HEK293 (cell line): Measurements from ENCODE around the gene CTCFL.

Experiments
- CTCF ChIA-PET: fragments of 350-600 bp; formaldehyde crosslinking; extraction: SDS; loops from one replicate; lab custom pipeline; 2021; ENCODE audit warnings: antibody characterized with exemption; lab: Yijun Ruan, JAX
- POLR2A ChIA-PET: fragments of 300-600 bp; formaldehyde crosslinking; extraction: SDS; loops from one replicate; lab custom pipeline; 2020; ENCODE audit warnings: antibody characterized with exemption, inconsistent platforms; lab: Yijun Ruan, JAX
- H3K27ac ChIP-seq: fragments of 200-500 bp; sonication (Bioruptor generic); 2 replicates; pipeline ENCODE4 v1.5.1; 2014; ENCODE audit warnings: low read depth, low read length, control low read depth, inconsistent platforms; ENCODE audit errors: extremely low read depth
- H3K36me3 ChIP-seq, 2 experiments: fragments of 200-500 bp in 1 of 2; sonication (Bioruptor generic) in 1 of 2; 1 replicate in 1 of 2; 2 replicates in 1 of 2; pipeline ENCODE4 v1.5.1; 2014 to 2017; ENCODE audit warnings: inconsistent platforms in 2 of 2, low read length in 2 of 2; ENCODE audit not compliant: control insufficient read depth in 2 of 2, insufficient read depth in 1 of 2
- H3K4me1 ChIP-seq: fragments of 200-500 bp; sonication (Bioruptor generic); 2 replicates; pipeline ENCODE4 v1.5.1; 2014; ENCODE audit warnings: mild to moderate bottlenecking, low read length, inconsistent platforms; ENCODE audit not compliant: control insufficient read depth, insufficient read depth
- H3K4me3 ChIP-seq: 2 replicates; pipeline ENCODE4 v1.5.1; 2011; ENCODE audit warnings: low read depth, mild to moderate bottlenecking, control low read depth, low read length, moderate library complexity
- H3K9me3 ChIP-seq: fragments of 200-500 bp; sonication (Bioruptor generic); 2 replicates; pipeline ENCODE4 v1.5.1; 2014; ENCODE audit warnings: low read depth, low read length, inconsistent platforms; ENCODE audit not compliant: control insufficient read depth, insufficient read depth
- BCL11A ChIP-seq: fragments of 450-650 bp; formaldehyde crosslinking; IDR thresholded peaks from 2 replicates; pipeline ENCODE4 v1.5.1; 2016; ENCODE audit warnings: low read depth, missing biosample characterization, missing genetic modification characterization
- BCL11B ChIP-seq: fragments of 450-650 bp; formaldehyde crosslinking; IDR thresholded peaks from 2 replicates; pipeline ENCODE4 v1.5.1; 2016; ENCODE audit warnings: low read depth, missing biosample characterization, missing genetic modification characterization
- FEZF1 ChIP-seq: fragments of 450-650 bp; formaldehyde crosslinking; IDR thresholded peaks from 2 replicates; pipeline ENCODE4 v1.5.1; 2016; ENCODE audit warnings: missing biosample characterization, missing genetic modification characterization
- GLI2 ChIP-seq: fragments of 450-650 bp; formaldehyde crosslinking; IDR thresholded peaks from 2 replicates; pipeline ENCODE4; 2017; ENCODE audit warnings: missing biosample characterization, missing genetic modification characterization, low read depth, borderline replicate concordance
- GLI4 ChIP-seq: fragments of 450-650 bp; formaldehyde crosslinking; IDR thresholded peaks from 2 replicates; pipeline ENCODE4 v1.5.1; 2016; ENCODE audit warnings: missing biosample characterization, missing genetic modification characterization
- HOXA7 ChIP-seq: sonication (generic); formaldehyde crosslinking; IDR thresholded peaks from 2 replicates; pipeline ENCODE4 v1.8.1; 2022; ENCODE audit warnings: missing genetic modification reagents, borderline replicate concordance
- HOXC10 ChIP-seq: sonication (generic); formaldehyde crosslinking; IDR thresholded peaks from 2 replicates; pipeline ENCODE4 v1.8.1; 2023; ENCODE audit warnings: mild to moderate bottlenecking, missing genetic modification reagents
- MYNN ChIP-seq: fragments of 450-650 bp; formaldehyde crosslinking; IDR thresholded peaks from 2 replicates; pipeline ENCODE4 v1.5.1; 2016; ENCODE audit warnings: missing biosample characterization, missing genetic modification characterization, borderline replicate concordance
- MZF1 ChIP-seq: fragments of 450-650 bp; formaldehyde crosslinking; IDR thresholded peaks from 2 replicates; pipeline ENCODE4 v1.5.1; 2017; ENCODE audit warnings: missing biosample characterization, missing genetic modification characterization, borderline replicate concordance
- PRDM4 ChIP-seq: fragments of 450-650 bp; formaldehyde crosslinking; IDR thresholded peaks from 2 replicates; pipeline ENCODE4 v1.5.1; 2017; ENCODE audit warnings: missing biosample characterization, missing genetic modification characterization
- SCRT1 ChIP-seq: fragments of 450-650 bp; formaldehyde crosslinking; IDR thresholded peaks from 2 replicates; pipeline ENCODE4 v1.5.1; 2016; ENCODE audit warnings: missing biosample characterization, missing genetic modification characterization, borderline replicate concordance
- SETDB1 ChIP-seq: IDR thresholded peaks from one replicate; pipeline ENCODE4 v1.6.1; 2017; ENCODE audit warnings: mild to moderate bottlenecking, low read length, moderate library complexity, mixed read lengths; ENCODE audit not compliant: insufficient read length
- WT1 ChIP-seq: fragments of 450-650 bp; formaldehyde crosslinking; IDR thresholded peaks from 2 replicates; pipeline ENCODE4 v1.5.1; 2016; ENCODE audit warnings: missing biosample characterization, missing genetic modification characterization
- YY2 ChIP-seq: fragments of 450-650 bp; formaldehyde crosslinking; IDR thresholded peaks from 2 replicates; pipeline ENCODE4 v1.5.1; 2016; ENCODE audit warnings: missing biosample characterization, missing genetic modification characterization
- ZBTB11 ChIP-seq: fragments of 450-650 bp; formaldehyde crosslinking; conservative IDR thresholded peaks from 2 replicates; pipeline ENCODE4 v1.5.1; 2016; ENCODE audit warnings: low read depth, missing biosample characterization, missing genetic modification characterization
- ZBTB17 ChIP-seq: fragments of 450-650 bp; formaldehyde crosslinking; IDR thresholded peaks from 2 replicates; pipeline ENCODE4 v1.5.1; 2016; ENCODE audit warnings: missing biosample characterization, missing genetic modification characterization
- ZNF114 ChIP-seq: fragments of 450-650 bp; formaldehyde crosslinking; IDR thresholded peaks from 2 replicates; pipeline ENCODE4 v1.5.0; 2017; ENCODE audit warnings: missing biosample characterization, missing genetic modification characterization
- ZNF202 ChIP-seq: fragments of 450-650 bp; formaldehyde crosslinking; IDR thresholded peaks from 2 replicates; pipeline ENCODE4 v1.5.1; 2016; ENCODE audit warnings: missing biosample characterization, missing genetic modification characterization, borderline replicate concordance
- ZNF335 ChIP-seq: fragments of 450-650 bp; formaldehyde crosslinking; conservative IDR thresholded peaks from 2 replicates; pipeline ENCODE4 v1.5.1; 2016; ENCODE audit warnings: missing biosample characterization, missing genetic modification characterization
- ZNF521 ChIP-seq: fragments of 450-650 bp; formaldehyde crosslinking; IDR thresholded peaks from 2 replicates; pipeline ENCODE4 v1.5.1; 2017; ENCODE audit warnings: missing biosample characterization, mild to moderate bottlenecking, missing genetic modification characterization
- ZNF549 ChIP-seq: fragments of 450-650 bp; IDR thresholded peaks from 2 replicates; pipeline ENCODE4 v1.5.1; 2018; ENCODE audit warnings: missing biosample characterization, missing genetic modification characterization, mild to moderate bottlenecking, inconsistent platforms, moderate library complexity
- ZNF600 ChIP-seq: fragments of 450-650 bp; formaldehyde crosslinking; IDR thresholded peaks from 2 replicates; pipeline ENCODE4 v1.5.1; 2016; ENCODE audit warnings: missing biosample characterization, missing genetic modification characterization
- ZNF624 ChIP-seq: fragments of 450-650 bp; formaldehyde crosslinking; IDR thresholded peaks from 2 replicates; pipeline ENCODE4 v1.5.1; 2017; ENCODE audit warnings: missing biosample characterization, missing genetic modification characterization
- ZNF658 ChIP-seq: fragments of 450-650 bp; formaldehyde crosslinking; IDR thresholded peaks from 2 replicates; pipeline ENCODE4; 2016; ENCODE audit warnings: missing biosample characterization, missing genetic modification characterization
- ZNF792 ChIP-seq: fragments of 450-650 bp; formaldehyde crosslinking; IDR thresholded peaks from 2 replicates; pipeline ENCODE4 v1.5.1; 2016; ENCODE audit warnings: missing biosample characterization, missing genetic modification characterization
- ZNF837 ChIP-seq: fragments of 450-650 bp; formaldehyde crosslinking; IDR thresholded peaks from 2 replicates; pipeline ENCODE4 v1.5.1; 2016; ENCODE audit warnings: missing biosample characterization, missing genetic modification characterization
- ZNF843 ChIP-seq: fragments of 450-650 bp; formaldehyde crosslinking; IDR thresholded peaks from 2 replicates; pipeline ENCODE4 v1.5.1; 2016; ENCODE audit warnings: missing biosample characterization, missing genetic modification characterization
- TF ChIP-seq, protein P1 (sequence below): fragments of 450-650 bp; IDR thresholded peaks from 2 replicates; pipeline ENCODE4 v1.5.1; 2018; ENCODE audit warnings: missing biosample characterization, mild to moderate bottlenecking, missing genetic modification characterization
- TF ChIP-seq, protein P2 (sequence below): fragments of 450-650 bp; formaldehyde crosslinking; IDR thresholded peaks from 2 replicates; pipeline ENCODE4 v1.5.1; 2016; ENCODE audit warnings: missing biosample characterization, missing genetic modification characterization

The CTCFL gene

DNA sequence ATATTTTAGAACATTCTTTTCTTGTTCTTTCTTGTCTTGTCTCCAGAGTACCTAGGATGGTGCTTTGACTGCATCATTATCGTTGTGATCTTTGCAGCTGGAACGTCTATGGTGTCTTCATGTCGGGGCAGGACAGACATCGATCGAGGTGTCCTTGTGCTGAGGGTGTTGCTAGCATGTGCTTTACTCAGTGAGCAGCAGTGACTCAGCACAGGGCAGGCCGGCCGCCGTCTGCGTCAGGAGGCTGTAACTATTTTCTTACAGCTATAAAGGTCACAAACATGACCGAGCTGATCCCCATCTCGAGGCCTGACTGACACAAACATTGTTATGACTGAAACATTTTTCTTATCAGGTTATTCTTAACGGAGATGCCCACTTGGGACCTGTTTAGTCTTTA lies 14.9 kb upstream of the CTCFL start:
- H3K36me3 ChIP-seq, result no peaks in the 10 kb centered on the region
- POLR2A ChIA-PET, result no interaction called here
- CTCF ChIA-PET, result interaction anchor here (0.7 kb wide), 1 partner anchor 26 kb away, joined by 3 read pairs; no protein-coding TSS in a partner anchor
- no peaks in the 10 kb centered on the region for H3K4me1 ChIP-seq
- no peak for TF ChIP-seq ZNF792 (tag by site-specific recombination)
- TF ChIP-seq, protein P1, sequence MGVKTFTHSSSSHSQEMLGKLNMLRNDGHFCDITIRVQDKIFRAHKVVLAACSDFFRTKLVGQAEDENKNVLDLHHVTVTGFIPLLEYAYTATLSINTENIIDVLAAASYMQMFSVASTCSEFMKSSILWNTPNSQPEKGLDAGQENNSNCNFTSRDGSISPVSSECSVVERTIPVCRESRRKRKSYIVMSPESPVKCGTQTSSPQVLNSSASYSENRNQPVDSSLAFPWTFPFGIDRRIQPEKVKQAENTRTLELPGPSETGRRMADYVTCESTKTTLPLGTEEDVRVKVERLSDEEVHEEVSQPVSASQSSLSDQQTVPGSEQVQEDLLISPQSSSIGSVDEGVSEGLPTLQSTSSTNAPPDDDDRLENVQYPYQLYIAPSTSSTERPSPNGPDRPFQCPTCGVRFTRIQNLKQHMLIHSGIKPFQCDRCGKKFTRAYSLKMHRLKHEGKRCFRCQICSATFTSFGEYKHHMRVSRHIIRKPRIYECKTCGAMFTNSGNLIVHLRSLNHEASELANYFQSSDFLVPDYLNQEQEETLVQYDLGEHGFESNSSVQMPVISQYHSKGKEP (tag by site-specific recombination), result no peak
- no peak for TF ChIP-seq WT1 (tag by site-specific recombination)
- no peak for TF ChIP-seq ZNF202 (tag by site-specific recombination)
- TF ChIP-seq HOXA7 (CRISPR knock-in tag), result no peak
- no peak for TF ChIP-seq BCL11A (tag by site-specific recombination)
- no peak for TF ChIP-seq GLI4 (tag by site-specific recombination)
- TF ChIP-seq SCRT1 (tag by site-specific recombination), result no peak
- TF ChIP-seq ZBTB11 (tag by site-specific recombination), result no peak
- no peak for TF ChIP-seq HOXC10 (CRISPR knock-in tag)
- no peak for TF ChIP-seq ZBTB17 (tag by site-specific recombination)
- no peak for TF ChIP-seq ZNF658 (tag by site-specific recombination)
- TF ChIP-seq, protein P2, sequence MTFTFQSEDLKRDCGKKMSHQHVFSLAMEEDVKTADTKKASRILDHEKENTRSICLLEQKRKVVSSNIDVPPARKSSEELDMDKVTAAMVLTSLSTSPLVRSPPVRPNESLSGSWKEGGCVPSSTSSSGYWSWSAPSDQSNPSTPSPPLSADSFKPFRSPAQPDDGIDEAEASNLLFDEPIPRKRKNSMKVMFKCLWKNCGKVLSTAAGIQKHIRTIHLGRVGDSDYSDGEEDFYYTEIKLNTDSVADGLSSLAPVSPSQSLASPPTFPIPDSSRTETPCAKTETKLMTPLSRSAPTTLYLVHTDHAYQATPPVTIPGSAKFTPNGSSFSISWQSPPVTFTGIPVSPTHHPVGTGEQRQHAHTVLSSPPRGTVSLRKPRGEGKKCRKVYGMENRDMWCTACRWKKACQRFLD (tag by site-specific recombination), result no peak
- TF ChIP-seq, all 188 proteins: peak for 0
- Histone ChIP-seq H3K27ac (no peak overlapping the region), H3K4me3 (no peak overlapping the region), H3K9me3 (no peaks in the 10 kb centered on the region)

GRCh38 chr20:57537822-57538221 lies 12.9 kb upstream of the CTCFL start:
- POLR2A ChIA-PET, result no interaction called here
- Histone ChIP-seq H3K4me1 (no peaks in the 10 kb centered on the region), H3K27ac (no peak overlapping the region), H3K4me3 (no peak overlapping the region), H3K36me3 (no peaks in the 10 kb centered on the region), H3K9me3 (no peaks in the 10 kb centered on the region)
- CTCF ChIA-PET, result interaction anchor here (0.8 to 1.5 kb wide), 7 partner anchors 8 to 59 kb away, joined by 3 to 7 read pairs (median 3); partner anchors contain the start of gene PCK1
- TF ChIP-seq GLI4 (tag by site-specific recombination) (no peak), ZNF600 (tag by site-specific recombination) (no peak), ZNF843 (tag by site-specific recombination) (no peak), GLI2 (tag by site-specific recombination) (no peak), MYNN (tag by site-specific recombination) (no peak), MZF1 (tag by site-specific recombination) (no peak), ZNF549 (no peak), ZNF837 (tag by site-specific recombination) (no peak), YY2 (tag by site-specific recombination) (no peak), ZNF624 (tag by site-specific recombination) (no peak), ZNF114 (tag by site-specific recombination) (no peak), ZNF521 (tag by site-specific recombination) (no peak), ZNF335 (tag by site-specific recombination) (no peak), BCL11B (tag by site-specific recombination) (no peak), SETDB1 (no peak), PRDM4 (no peak), FEZF1 (no peak)
